ENCODE measurements around the gene CAV1.

DNA sequence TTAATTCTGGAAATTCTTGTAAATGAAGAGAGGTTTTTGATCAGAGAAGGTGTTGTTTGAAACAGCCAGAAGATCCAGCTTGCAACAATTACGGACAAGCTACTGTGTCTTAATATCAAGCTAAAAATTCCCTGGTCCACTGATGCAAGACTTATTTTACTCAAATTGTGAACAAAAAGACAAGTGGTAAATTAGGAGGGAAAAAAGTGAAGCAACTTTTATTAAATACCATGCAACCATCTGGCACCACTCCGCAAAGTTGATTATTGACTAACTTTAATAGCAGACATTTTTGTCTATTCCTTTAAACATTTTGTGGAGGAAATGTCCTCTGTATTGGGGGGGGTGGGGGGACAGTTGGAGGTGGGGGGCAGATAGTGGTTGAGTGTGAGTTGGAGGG is 30.4 kb upstream of the CAV1 start:
- TF ChIP-seq EZH2 (IDR thresholded peaks at IDR 0.05; ENCODE audit: borderline replicate concordance, low read length), result no peak
- TF ChIP-seq, protein P1, sequence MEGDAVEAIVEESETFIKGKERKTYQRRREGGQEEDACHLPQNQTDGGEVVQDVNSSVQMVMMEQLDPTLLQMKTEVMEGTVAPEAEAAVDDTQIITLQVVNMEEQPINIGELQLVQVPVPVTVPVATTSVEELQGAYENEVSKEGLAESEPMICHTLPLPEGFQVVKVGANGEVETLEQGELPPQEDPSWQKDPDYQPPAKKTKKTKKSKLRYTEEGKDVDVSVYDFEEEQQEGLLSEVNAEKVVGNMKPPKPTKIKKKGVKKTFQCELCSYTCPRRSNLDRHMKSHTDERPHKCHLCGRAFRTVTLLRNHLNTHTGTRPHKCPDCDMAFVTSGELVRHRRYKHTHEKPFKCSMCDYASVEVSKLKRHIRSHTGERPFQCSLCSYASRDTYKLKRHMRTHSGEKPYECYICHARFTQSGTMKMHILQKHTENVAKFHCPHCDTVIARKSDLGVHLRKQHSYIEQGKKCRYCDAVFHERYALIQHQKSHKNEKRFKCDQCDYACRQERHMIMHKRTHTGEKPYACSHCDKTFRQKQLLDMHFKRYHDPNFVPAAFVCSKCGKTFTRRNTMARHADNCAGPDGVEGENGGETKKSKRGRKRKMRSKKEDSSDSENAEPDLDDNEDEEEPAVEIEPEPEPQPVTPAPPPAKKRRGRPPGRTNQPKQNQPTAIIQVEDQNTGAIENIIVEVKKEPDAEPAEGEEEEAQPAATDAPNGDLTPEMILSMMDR (conservative IDR thresholded peaks at IDR 0.05 in 1 of 2, IDR thresholded peaks at IDR 0.05 in 1 of 2; ENCODE audit: extremely low read depth in 1 of 2, insufficient read depth in 1 of 2, low read depth in 1 of 2, low read length in 2 of 2), result no peak
